H9 (cell line): Measurements from ENCODE around the gene EPB41L2. TPM values are rescaled to one million over a fixed set of nuclear protein-coding genes. Genes with fewer than 3 reads are reported as not detected.

Source experiments
- DNase-seq: peaks from one replicate; pipeline ENCODE4 v3.0.0-alpha.2; 2017
- H2AFZ ChIP-seq: one replicate; pipeline ENCODE4 v1.6.1; 2013; ENCODE audit warnings: mild to moderate bottlenecking, low read length, control low read depth, moderate library complexity
- H2AK5ac ChIP-seq: 2 replicates; pipeline ENCODE4 v1.6.1; 2013; ENCODE audit warnings: low read length, control low read depth, mixed read lengths; ENCODE audit not compliant: insufficient read length
- H2BK120ac ChIP-seq: one replicate; pipeline ENCODE4 v1.6.1; 2013; ENCODE audit warnings: low read depth, mild to moderate bottlenecking, low read length, control low read depth, inconsistent platforms; ENCODE audit not compliant: poor library complexity, severe bottlenecking
- H2BK12ac ChIP-seq: 2 replicates; pipeline ENCODE4 v1.6.1; 2013; ENCODE audit warnings: low read length, control low read depth, mixed read lengths, low read depth; ENCODE audit not compliant: insufficient read length
- H2BK15ac ChIP-seq: 2 replicates; pipeline ENCODE4 v1.6.1; 2013; ENCODE audit warnings: low read depth, low read length, control low read depth
- H2BK20ac ChIP-seq: one replicate; pipeline ENCODE4 v1.6.1; 2013; ENCODE audit warnings: low read depth, mild to moderate bottlenecking, low read length, control low read depth, inconsistent platforms; ENCODE audit not compliant: poor library complexity, severe bottlenecking
- H2BK5ac ChIP-seq: 2 replicates; pipeline ENCODE4 v1.6.1; 2013; ENCODE audit warnings: low read length, control low read depth, mixed read lengths; ENCODE audit not compliant: insufficient read length
- H3K14ac ChIP-seq: 2 replicates; pipeline ENCODE4 v1.6.1; 2013; ENCODE audit warnings: low read length, control low read depth; ENCODE audit not compliant: insufficient read depth
- H3K18ac ChIP-seq: 2 replicates; pipeline ENCODE4 v1.6.1; 2013; ENCODE audit warnings: low read depth, mild to moderate bottlenecking, mixed read lengths, low read length, control low read depth; ENCODE audit not compliant: insufficient read length
- H3K23ac ChIP-seq: 2 replicates; pipeline ENCODE4 v1.6.1; 2013; ENCODE audit warnings: low read length, control low read depth, mixed read lengths, low read depth; ENCODE audit not compliant: insufficient read length
- H3K23me2 ChIP-seq: 2 replicates; pipeline ENCODE4 v1.6.1; 2013; ENCODE audit warnings: low read depth, mild to moderate bottlenecking, mixed read lengths, low read length, control low read depth; ENCODE audit not compliant: insufficient read length, poor library complexity, severe bottlenecking
- H3K27ac ChIP-seq: 2 replicates; pipeline ENCODE4 v1.5.1; 2013; ENCODE audit warnings: low read length, control low read depth, mixed read lengths, low read depth; ENCODE audit not compliant: insufficient read length
- H3K27me3 ChIP-seq: 2 replicates; pipeline ENCODE4 v1.6.1; 2013; ENCODE audit warnings: low read length, control low read depth, inconsistent platforms; ENCODE audit not compliant: insufficient read depth
- H3K4ac ChIP-seq: 2 replicates; pipeline ENCODE4 v1.6.1; 2013; ENCODE audit warnings: low read depth, mild to moderate bottlenecking, control low read depth, inconsistent platforms, low read length, moderate library complexity
- H3K4me1 ChIP-seq: 2 replicates; pipeline ENCODE4 v1.6.1; 2013; ENCODE audit warnings: low read length, control low read depth, inconsistent platforms; ENCODE audit not compliant: insufficient read depth
- H3K4me2 ChIP-seq: 2 replicates; pipeline ENCODE4 v1.6.1; 2013; ENCODE audit warnings: low read length, control low read depth, mixed read lengths; ENCODE audit not compliant: insufficient read length, insufficient read depth
- H3K56ac ChIP-seq: 2 replicates; pipeline ENCODE4 v1.6.1; 2013; ENCODE audit warnings: low read depth, mild to moderate bottlenecking, mixed read lengths, low read length, control low read depth; ENCODE audit not compliant: insufficient read length
- H3K79me1 ChIP-seq: 2 replicates; pipeline ENCODE4 v1.6.1; 2013; ENCODE audit warnings: low read depth, mild to moderate bottlenecking, moderate library complexity, low read length, control low read depth, inconsistent platforms; ENCODE audit not compliant: insufficient read depth, poor library complexity, severe bottlenecking
- H3K79me2 ChIP-seq: 2 replicates; pipeline ENCODE4 v1.6.1; 2013; ENCODE audit warnings: low read length, control low read depth, inconsistent platforms; ENCODE audit not compliant: insufficient read depth
- H3K9ac ChIP-seq: 2 replicates; pipeline ENCODE4 v1.6.1; 2013; ENCODE audit warnings: low read length, control low read depth, mixed read lengths; ENCODE audit not compliant: insufficient read length; ENCODE audit errors: extremely low read depth
- H3K9me3 ChIP-seq: one replicate; pipeline ENCODE4 v1.6.1; 2013; ENCODE audit warnings: low read depth, low read length, inconsistent platforms; ENCODE audit not compliant: control insufficient read depth
- H3T11ph ChIP-seq: one replicate; pipeline ENCODE4 v1.6.1; 2013; ENCODE audit warnings: mild to moderate bottlenecking, low read length, control low read depth, inconsistent platforms
- H4K20me1 ChIP-seq: one replicate; pipeline ENCODE4 v1.6.1; 2013; ENCODE audit not compliant: control insufficient read depth, insufficient read length, insufficient read depth
- H4K5ac ChIP-seq: 2 replicates; pipeline ENCODE4 v1.6.1; 2013; ENCODE audit warnings: low read depth, mild to moderate bottlenecking, mixed read lengths, low read length, control low read depth; ENCODE audit not compliant: insufficient read length
- H4K8ac ChIP-seq: replicated peaks from 2 replicates; pipeline ENCODE4 v1.6.1; 2013; ENCODE audit warnings: low read length, control low read depth, mixed read lengths, low read depth; ENCODE audit not compliant: insufficient read length
- H4K91ac ChIP-seq: 2 replicates; pipeline ENCODE4 v1.6.1; 2013; ENCODE audit warnings: low read depth, mild to moderate bottlenecking, moderate library complexity, mixed read lengths, low read length, control low read depth; ENCODE audit not compliant: insufficient read length
- H3K27ac Mint-ChIP-seq, 3 experiments: 2 replicates in 2 of 3; 3 replicates in 1 of 3; pipeline ENCODE4 v1.8.0; 2020 to 2021; ENCODE audit warnings: mixed read lengths in 3 of 3, mild to moderate bottlenecking in 1 of 3, moderate library complexity in 1 of 3
- H3K27me3 Mint-ChIP-seq: 2 replicates; pipeline ENCODE4 v1.8.0; 2021; ENCODE audit warnings: low read depth, mild to moderate bottlenecking, moderate library complexity, mixed read lengths
- H3K36me3 Mint-ChIP-seq, 3 experiments: 2 replicates in 2 of 3; 3 replicates in 1 of 3; pipeline ENCODE4 v1.8.0; 2020 to 2021; ENCODE audit warnings: low read depth in 3 of 3, mixed read lengths in 3 of 3; ENCODE audit not compliant: insufficient read depth in 1 of 3
- H3K4me1 Mint-ChIP-seq, 2 experiments: 2 replicates each; pipeline ENCODE4 v1.8.0; 2020; ENCODE audit warnings: mixed read lengths in 2 of 2
- H3K4me3 Mint-ChIP-seq, 2 experiments: 2 replicates in 1 of 2; 3 replicates in 1 of 2; pipeline ENCODE4 v1.8.0; 2020 to 2021; ENCODE audit warnings: mild to moderate bottlenecking in 2 of 2, mixed read lengths in 2 of 2, moderate library complexity in 1 of 2
- H3K9me3 Mint-ChIP-seq, 2 experiments: 2 replicates in 1 of 2; 3 replicates in 1 of 2; pipeline ENCODE4 v1.8.0; 2020; ENCODE audit warnings: mild to moderate bottlenecking in 2 of 2, mixed read lengths in 2 of 2, moderate library complexity in 1 of 2
- WGBS: extraction: QIAGEN DNeasy Blood & Tissue Kit; methylation state at CpG from one replicate; pipeline ENCODE4 v1.1.7; 2013; ENCODE audit warnings: missing lambda C conversion rate, low lambda C conversion rate, mixed read lengths; ENCODE audit not compliant: insufficient read length; ENCODE audit errors: extremely low coverage; 5-methylcytosine and 5-hydroxymethylcytosine counted together
- total RNA-seq: library from RNA; stranded (reverse); gene quantifications from 2 replicates; pipeline ENCODE4 v1.2.1, GENCODE V29; 2021
- TF ChIP-seq, protein P1 (sequence below): fragments of 200-600 bp; sonication (generic); conservative IDR thresholded peaks from 3 replicates; pipeline ENCODE4 v1.8.0; 2021; ENCODE audit warnings: antibody characterized with exemption, mild to moderate bottlenecking

The EPB41L2 gene
- total RNA-seq, 1 experiment from 2014 or later, result 90.2 TPM

DNA sequence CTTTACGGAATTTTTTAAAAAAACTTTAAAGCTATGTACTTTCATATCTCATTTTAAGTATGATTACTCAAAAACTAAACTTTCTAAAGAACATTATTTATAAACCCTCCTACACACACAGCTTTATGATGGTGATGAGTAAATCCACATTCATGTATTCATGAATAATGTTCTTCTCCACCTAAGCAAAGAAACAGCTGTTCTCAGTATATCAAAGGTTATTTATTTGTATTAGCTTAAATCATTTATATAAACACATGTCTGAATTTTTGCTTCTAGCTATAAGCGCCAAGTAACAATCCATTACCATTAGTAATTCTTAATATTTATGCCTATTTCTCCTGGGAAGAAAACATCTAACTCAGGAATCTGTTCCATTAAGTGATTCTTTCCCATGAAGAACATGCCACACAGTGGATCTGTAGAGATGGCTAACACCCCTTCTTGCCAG lies 172.5 kb downstream of the EPB41L2 start:
- no peak overlapping the region for H3K18ac ChIP-seq
- H2BK120ac ChIP-seq, result no peak overlapping the region
- no peak overlapping the region for H2AFZ ChIP-seq
- TF ChIP-seq, protein P1, sequence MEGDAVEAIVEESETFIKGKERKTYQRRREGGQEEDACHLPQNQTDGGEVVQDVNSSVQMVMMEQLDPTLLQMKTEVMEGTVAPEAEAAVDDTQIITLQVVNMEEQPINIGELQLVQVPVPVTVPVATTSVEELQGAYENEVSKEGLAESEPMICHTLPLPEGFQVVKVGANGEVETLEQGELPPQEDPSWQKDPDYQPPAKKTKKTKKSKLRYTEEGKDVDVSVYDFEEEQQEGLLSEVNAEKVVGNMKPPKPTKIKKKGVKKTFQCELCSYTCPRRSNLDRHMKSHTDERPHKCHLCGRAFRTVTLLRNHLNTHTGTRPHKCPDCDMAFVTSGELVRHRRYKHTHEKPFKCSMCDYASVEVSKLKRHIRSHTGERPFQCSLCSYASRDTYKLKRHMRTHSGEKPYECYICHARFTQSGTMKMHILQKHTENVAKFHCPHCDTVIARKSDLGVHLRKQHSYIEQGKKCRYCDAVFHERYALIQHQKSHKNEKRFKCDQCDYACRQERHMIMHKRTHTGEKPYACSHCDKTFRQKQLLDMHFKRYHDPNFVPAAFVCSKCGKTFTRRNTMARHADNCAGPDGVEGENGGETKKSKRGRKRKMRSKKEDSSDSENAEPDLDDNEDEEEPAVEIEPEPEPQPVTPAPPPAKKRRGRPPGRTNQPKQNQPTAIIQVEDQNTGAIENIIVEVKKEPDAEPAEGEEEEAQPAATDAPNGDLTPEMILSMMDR, result no peak
- H3K4ac ChIP-seq, result no peak overlapping the region
- no peak overlapping the region for H4K8ac ChIP-seq
- no peak overlapping the region for H3T11ph ChIP-seq
- no CpG with 5 or more reads among the region's 2 CpGs for WGBS
- no peak overlapping the region for H4K91ac ChIP-seq
- H3K56ac ChIP-seq, result no peak overlapping the region
- no peak overlapping the region for H3K14ac ChIP-seq
- no peaks in the 10 kb centered on the region for H3K9me3 Mint-ChIP-seq
- no peaks in the 10 kb centered on the region for H3K9me3 ChIP-seq
- no peak overlapping the region for H3K27ac Mint-ChIP-seq
- H3K27ac ChIP-seq, result no peak overlapping the region
- H3K9ac ChIP-seq, result no peak overlapping the region
- no peak overlapping the region for H2AK5ac ChIP-seq
- H2BK5ac ChIP-seq, result no peak overlapping the region
- no peaks in the 10 kb centered on the region for H3K79me2 ChIP-seq
- no peaks in the 10 kb centered on the region for H3K27me3 ChIP-seq
- no peak overlapping the region for H2BK20ac ChIP-seq
- H4K5ac ChIP-seq, result no peak overlapping the region
- no peak overlapping the region for H3K4me3 Mint-ChIP-seq
- H3K4me1 Mint-ChIP-seq, result no peaks in the 10 kb centered on the region
- no peaks in the 10 kb centered on the region for H3K27me3 Mint-ChIP-seq
- H3K4me2 ChIP-seq, result no peak overlapping the region
- H3K36me3 Mint-ChIP-seq, result peaks cover 5 to 12% (median 11%) of the 10 kb centered on the region in 3 experiments; a peak in 4 of 7 replicates
- H3K23me2 ChIP-seq, result no peaks in the 10 kb centered on the region
- no peaks in the 10 kb centered on the region; the same call in 1 of the 2 replicates for H3K4me1 ChIP-seq
- no peak overlapping the region for H2BK15ac ChIP-seq
- DNase-seq, result no peak
- no peaks in the 10 kb centered on the region for H3K79me1 ChIP-seq
- H3K23ac ChIP-seq, result no peak overlapping the region
- H2BK12ac ChIP-seq, result no peak overlapping the region
- H4K20me1 ChIP-seq, result no peaks in the 10 kb centered on the region
